Uterus (tissue), 2 donors: ENCODE measurements around the gene SPATS2L.

Experiments
- POLR2A ChIP-seq, 2 donors: fragments of 450-650 bp; IDR thresholded peaks; one replicate each; pipeline ENCODE4 v1.6.1; 2016; ENCODE audit warnings: antibody characterized with exemption in 2 of 2, mild to moderate bottlenecking in 1 of 2, moderate library complexity in 1 of 2
- TF ChIP-seq, protein P1 (sequence below), 4 experiments: fragments of 200-600 bp in 2 of 4; fragments of 450-650 bp in 2 of 4; sonication (generic) in 2 of 4; IDR thresholded peaks; one replicate each; pipeline ENCODE4 v1.5.1; 2016 to 2019; ENCODE audit warnings: antibody characterized with exemption in 4 of 4, mild to moderate bottlenecking in 2 of 4, moderate library complexity in 1 of 4

DNA sequence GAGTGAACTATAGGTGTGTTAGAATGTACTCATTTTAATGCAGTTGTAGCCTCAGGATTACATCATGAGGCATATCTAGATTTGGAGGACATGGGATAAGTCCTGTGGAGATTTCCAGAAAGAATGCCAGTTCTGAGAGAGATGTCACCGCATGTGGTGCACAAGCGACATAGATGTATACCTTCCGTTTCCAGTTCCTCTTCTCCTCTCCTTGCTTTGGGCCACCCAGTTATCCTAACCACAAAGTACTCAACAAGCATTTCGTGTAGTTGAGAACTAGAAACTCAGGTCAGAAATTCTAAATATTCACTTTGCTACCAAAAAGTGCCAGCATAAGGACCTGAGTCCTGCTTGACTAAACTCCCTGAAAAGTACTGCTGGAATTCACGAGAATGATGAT, 136.9 kb downstream of the SPATS2L start:
- no peak for TF ChIP-seq POLR2A (IDR thresholded peaks at IDR 0.05)
- TF ChIP-seq, protein P1, sequence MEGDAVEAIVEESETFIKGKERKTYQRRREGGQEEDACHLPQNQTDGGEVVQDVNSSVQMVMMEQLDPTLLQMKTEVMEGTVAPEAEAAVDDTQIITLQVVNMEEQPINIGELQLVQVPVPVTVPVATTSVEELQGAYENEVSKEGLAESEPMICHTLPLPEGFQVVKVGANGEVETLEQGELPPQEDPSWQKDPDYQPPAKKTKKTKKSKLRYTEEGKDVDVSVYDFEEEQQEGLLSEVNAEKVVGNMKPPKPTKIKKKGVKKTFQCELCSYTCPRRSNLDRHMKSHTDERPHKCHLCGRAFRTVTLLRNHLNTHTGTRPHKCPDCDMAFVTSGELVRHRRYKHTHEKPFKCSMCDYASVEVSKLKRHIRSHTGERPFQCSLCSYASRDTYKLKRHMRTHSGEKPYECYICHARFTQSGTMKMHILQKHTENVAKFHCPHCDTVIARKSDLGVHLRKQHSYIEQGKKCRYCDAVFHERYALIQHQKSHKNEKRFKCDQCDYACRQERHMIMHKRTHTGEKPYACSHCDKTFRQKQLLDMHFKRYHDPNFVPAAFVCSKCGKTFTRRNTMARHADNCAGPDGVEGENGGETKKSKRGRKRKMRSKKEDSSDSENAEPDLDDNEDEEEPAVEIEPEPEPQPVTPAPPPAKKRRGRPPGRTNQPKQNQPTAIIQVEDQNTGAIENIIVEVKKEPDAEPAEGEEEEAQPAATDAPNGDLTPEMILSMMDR (IDR thresholded peaks at IDR 0.05), result no peak
